HG03025 (cell line): Measurements from ENCODE around the gene TBC1D16.
"Not testable (repeated sequence)": the region's sequence is repeated elsewhere in the genome, so short reads cannot be mapped to it uniquely, and the experiment has no call there.

Experiments used
- ATAC-seq: cut with Tn5 transposase; IDR thresholded peaks from one replicate; pipeline ENCODE4 v1.9.1; 2021; ENCODE audit warnings: mild to moderate bottlenecking, moderate library complexity; ENCODE audit not compliant: unreplicated experiment, low FRiP score

The TBC1D16 gene

GRCh38 chr17:80006339-80006720 is 29.3 kb downstream of the TBC1D16 start:
- no peak for ATAC-seq

DNA sequence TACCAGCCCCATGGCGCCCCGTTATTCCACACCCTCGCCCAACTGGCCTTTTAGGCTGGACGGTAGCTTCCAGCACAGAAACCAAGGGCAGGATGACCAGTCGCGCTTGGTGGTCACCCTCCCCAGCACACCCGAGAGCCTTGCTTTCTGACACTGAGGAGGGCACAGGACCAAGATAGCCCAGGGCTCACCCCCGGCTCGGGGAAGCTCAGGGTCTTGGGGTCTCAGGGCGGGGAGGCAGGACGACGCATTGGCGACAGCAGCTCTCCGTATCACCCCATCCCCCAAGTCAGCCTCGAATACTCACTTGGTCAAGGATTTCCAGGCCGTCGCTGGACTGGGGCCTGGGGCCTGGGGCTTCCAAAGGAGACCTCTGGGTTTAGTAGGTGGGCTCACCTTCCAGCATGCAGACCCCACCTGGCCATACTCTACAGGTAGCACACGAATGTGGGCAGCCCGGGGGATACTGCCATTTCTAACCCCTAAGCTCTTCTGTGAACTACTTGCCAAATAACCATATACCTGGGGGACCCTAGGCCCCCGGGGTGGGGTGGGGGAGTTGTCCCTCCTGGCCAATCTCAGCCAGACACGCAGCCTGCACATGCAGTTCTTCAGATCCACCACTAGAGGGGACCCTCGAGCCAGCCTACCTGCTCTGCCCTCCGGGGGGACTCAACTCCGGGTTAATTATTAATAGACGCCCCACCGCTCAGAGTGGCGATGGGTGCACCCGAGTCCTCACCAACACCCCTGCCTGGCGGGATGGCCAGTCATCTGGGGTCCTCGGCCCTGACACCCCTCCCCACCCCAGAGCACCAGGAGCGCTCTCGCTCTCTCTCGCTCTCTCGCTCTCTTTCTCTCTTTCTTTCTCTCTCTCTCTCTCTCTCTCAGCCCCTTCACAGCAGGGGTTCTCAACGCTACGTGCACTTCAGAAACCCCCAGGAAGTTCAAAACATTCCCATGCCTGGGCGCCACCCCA is 30.0 kb downstream of the TBC1D16 start:
- no peak for ATAC-seq

GRCh38 chr17:80003969-80004368 is 31.7 kb downstream of the TBC1D16 start:
- ATAC-seq = no peak

- ATAC-seq = no peak
Measured at GRCh38 chr17:80002690-80003490, 32.8 kb downstream of the TBC1D16 start.

GRCh38 chr17:80002070-80002641 is 33.5 kb downstream of the TBC1D16 start:
- no peak for ATAC-seq

- no peak for ATAC-seq
Measured at GRCh38 chr17:80000981-80001775, 34.5 kb downstream of the TBC1D16 start.

GRCh38 chr17:80000136-80000535 is 35.5 kb downstream of the TBC1D16 start:
- no peak for ATAC-seq

DNA sequence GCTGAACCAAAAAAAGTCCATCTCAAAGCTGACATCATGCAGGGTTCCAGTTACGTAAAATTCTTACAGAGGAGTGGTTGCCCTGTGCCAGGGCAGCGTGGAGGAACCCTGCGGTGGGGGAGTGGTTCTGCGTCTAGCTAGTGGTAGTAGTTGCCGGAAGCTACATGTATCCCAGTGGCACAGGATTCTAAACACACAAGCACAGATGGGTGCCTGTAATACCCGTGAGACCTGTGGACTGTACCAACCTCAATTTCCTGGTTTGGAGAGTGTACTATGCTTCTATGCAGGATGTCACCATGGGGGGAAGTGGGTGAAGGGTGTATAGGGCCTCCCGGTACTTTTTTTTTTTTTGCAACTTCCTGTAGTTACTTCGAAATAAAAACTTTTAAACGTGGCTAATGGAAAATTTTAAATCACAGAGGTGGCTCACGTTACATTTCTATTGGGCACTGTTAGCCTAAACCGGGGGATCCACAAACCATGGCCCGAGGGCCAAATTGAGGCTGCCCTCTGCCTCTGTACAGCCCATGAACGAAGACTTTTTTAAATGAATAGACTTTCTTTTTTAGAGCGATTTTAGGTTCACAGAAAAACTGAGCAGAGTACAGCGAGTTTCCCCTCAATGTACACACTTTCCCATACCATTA is 38.5 kb downstream of the TBC1D16 start:
- no peak for ATAC-seq

DNA sequence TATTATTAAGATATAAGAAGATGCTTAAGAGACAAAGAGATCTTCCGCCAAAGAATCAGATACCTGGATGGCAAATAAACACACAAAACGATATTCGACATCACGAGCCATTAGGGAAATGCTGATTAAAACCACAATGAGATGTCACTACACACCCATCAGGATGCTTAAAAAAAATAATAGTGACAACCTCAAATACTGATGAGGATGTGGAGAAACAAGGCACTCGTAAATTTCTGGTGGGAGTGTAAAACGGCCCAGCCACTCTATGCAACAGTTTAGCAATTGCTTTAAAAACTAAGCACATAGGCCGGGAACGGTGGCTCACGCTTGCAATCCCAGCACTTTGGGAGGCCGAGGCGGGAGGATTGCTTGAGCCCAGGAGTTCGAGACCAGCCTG is 39.4 kb downstream of the TBC1D16 start:
- ATAC-seq = no peak

GRCh38 chr17:79995696-79996095 is 40.0 kb downstream of the TBC1D16 start:
- no peak for ATAC-seq

- no peak for ATAC-seq
Measured at GRCh38 chr17:79994602-79995001, 41.1 kb downstream of the TBC1D16 start.

DNA sequence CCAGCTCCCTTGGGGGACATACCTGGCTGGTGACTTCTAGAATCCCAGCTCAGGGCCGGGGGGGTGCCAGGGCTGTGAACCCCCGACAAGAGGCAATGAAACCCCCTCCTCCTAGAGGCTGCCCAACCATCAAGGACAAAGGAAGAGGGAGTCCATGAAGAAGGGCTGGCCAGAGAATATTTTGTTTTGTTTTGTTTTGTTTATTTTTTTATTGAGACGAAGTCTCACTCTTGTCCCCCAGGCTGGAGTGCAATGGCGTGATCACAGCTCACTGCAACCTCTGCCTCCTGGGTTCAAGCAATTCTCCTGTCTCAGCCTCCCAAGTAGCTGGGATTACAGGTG is 41.5 kb downstream of the TBC1D16 start:
- not testable (repeated sequence) for ATAC-seq

- ATAC-seq = no peak
Measured at GRCh38 chr17:79993390-79994227, 42.1 kb downstream of the TBC1D16 start.

DNA sequence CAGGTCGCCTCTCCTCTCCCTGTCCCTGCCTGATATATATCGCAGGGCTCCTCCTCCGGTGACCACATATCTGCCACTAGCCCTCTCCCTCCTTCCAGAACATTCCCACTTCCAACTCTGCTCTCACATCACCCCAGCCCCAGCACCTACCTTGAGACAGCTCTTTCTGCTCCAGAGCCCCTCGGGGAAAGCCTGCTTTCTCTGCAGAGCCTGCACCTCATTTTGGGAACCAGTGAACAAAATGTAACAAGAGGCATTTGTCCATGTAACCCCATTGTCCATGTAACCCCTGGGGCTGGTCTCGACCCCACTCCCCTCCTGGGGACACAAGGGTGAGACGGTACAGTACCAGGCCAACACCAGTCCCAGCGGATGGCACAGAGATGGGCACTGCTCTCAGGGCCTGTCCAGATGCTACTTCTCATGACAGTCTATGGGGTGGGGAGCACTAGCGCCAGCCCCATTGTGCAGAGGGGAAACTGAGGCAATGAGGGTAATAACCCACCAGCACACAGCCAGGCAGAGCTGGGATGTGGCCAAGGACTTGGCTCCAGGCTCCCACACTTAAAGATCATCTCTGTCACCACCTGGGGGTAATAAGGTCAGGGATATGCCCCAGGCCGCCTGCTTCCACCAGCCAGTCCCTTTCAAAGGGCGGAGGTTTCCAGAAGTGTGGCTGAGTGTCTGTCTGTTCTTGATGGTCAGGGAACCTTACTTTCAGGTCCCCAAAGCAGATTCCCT is 42.9 kb downstream of the TBC1D16 start:
- ATAC-seq = no peak

GRCh38 chr17:79991924-79992648 is 43.6 kb downstream of the TBC1D16 start:
- no peak for ATAC-seq

DNA sequence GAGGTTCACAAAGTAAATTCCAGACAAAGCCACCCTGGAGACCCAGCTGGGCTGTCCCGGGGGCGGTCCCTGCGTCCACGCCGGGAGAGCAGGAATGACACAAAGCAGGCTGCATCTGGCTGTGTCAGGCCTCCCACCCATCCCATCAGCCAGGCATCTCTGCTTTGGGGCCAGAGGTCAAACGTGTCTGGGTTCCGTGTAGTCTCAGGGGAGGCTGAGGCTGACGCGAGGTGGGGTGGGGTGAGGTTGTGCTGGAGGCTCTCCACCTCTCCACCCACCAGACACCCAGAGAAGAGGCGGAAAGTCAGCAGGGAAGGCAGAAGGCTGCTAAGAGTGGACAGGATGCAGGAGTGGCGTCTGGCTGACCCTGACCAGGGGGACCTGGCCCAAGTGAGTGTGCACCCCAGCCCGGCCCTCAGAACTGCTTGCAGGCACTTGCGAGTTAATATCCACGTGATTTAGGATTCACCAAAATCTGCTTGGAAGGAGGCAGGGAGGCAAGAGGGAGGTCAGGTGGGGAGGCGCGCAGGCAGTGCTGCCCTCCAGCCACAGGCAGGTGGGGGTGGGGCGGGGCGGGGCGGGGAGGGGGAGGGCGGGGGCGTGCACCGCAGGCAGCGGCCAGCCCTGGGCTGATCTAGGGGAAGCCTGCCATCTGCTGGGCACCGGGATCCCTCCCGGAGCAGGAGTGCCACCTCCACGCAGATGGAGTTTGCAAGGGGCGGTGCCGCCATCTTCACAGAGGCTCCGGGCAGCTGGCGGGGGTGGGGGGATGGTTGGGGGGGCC is 44.3 kb downstream of the TBC1D16 start:
- no peak for ATAC-seq

- no peak for ATAC-seq
Measured at GRCh38 chr17:79990704-79991103, 45.0 kb downstream of the TBC1D16 start.
